HepG2 (cell line): ENCODE results near the gene ASB5. TPM values are rescaled to one million over a fixed set of nuclear protein-coding genes. Genes with fewer than 3 reads are reported as not detected.

Experiments
- ATAC-seq: fragments of 200-7000 bp; cut with Tn5 transposase; 3 replicates; pipeline ENCODE4 v1.9.1; 2020; ENCODE audit warnings: mild to moderate bottlenecking, moderate library complexity
- BruUV-seq: library from RNA; stranded (reverse); fragments of 400-500 nt; replicated peaks from 2 replicates; lab custom pipeline; 2021; lab: Mats Ljungman, UMichigan
- CTCF ChIA-PET: fragments of 300-600 bp; formaldehyde crosslinking; extraction: SDS; loops from one replicate; lab custom pipeline; 2021; ENCODE audit warnings: low total read pairs, inconsistent platforms, low intra/inter-chr PET ratio; lab: Yijun Ruan, JAX
- POLR2A ChIA-PET: fragments of 350-600 bp; sonication (Branson Sonifier 250); formaldehyde crosslinking; loops from one replicate; lab custom pipeline; 2020; ENCODE audit warnings: antibody characterized with exemption, inconsistent platforms; lab: Yijun Ruan, JAX
- DNase-seq: peaks from one replicate; pipeline ENCODE4 v3.0.0-alpha.2; 2015; ENCODE audit warnings: low spot score
- FAIRE-seq: peaks from 3 replicates; lab custom pipeline; 2011; peaks lifted over from hg19 to GRCh38; lab: Jason Lieb, UNC
- H2AFZ ChIP-seq: one replicate; pipeline ENCODE4 v1.6.1; 2011; ENCODE audit warnings: low read length, inconsistent platforms
- H3K27ac ChIP-seq: fragments of 300-600 bp; 3 replicates; pipeline ENCODE4 v1.8.0; 2011; ENCODE audit warnings: mixed run types, mild to moderate bottlenecking, mixed read lengths, low read length, inconsistent platforms; ENCODE audit not compliant: insufficient read depth; ENCODE audit errors: extremely low read length
- H3K27me3 ChIP-seq, 2 experiments: fragments of 200-600 bp in 1 of 2; 2 replicates in 1 of 2; 3 replicates in 1 of 2; pipeline versions ENCODE4 v1.6.0 to v1.8.0; 2011; ENCODE audit warnings: low read length in 2 of 2, mild to moderate bottlenecking in 2 of 2, moderate library complexity in 2 of 2, inconsistent platforms in 1 of 2; ENCODE audit not compliant: insufficient read depth in 2 of 2, control insufficient read depth in 1 of 2
- H3K36me3 ChIP-seq, 2 experiments: fragments of 200-600 bp in 1 of 2; replicated peaks in 1 of 2; 2 replicates in 1 of 2; 3 replicates in 1 of 2; pipeline versions ENCODE4 v1.5.1 to v1.8.0; 2011; ENCODE audit warnings: low read length in 2 of 2, inconsistent platforms in 1 of 2; ENCODE audit not compliant: insufficient read depth in 2 of 2, control insufficient read depth in 1 of 2
- H3K4me1 ChIP-seq: 2 replicates; pipeline ENCODE4 v1.5.1; 2012; ENCODE audit warnings: low read length, inconsistent platforms; ENCODE audit not compliant: insufficient read depth
- H3K4me2 ChIP-seq: 2 replicates; pipeline ENCODE4 v1.6.0; 2011; ENCODE audit warnings: low read depth, low read length, inconsistent platforms
- H3K4me3 ChIP-seq, 3 experiments: fragments of 200-600 bp in 1 of 3; sonication (generic), shearing (Covaris generic) in 1 of 3; replicated peaks in 1 of 3; 2 replicates each; pipeline ENCODE4 v1.5.1; 2011 to 2016; ENCODE audit warnings: low read length in 3 of 3, inconsistent platforms in 2 of 3, low read depth in 2 of 3, mild to moderate bottlenecking in 2 of 3, control low read depth in 1 of 3, mixed read lengths in 1 of 3; ENCODE audit not compliant: insufficient read depth in 1 of 3
- H3K79me2 ChIP-seq: one replicate; pipeline ENCODE4 v1.6.1; 2011; ENCODE audit warnings: low read length, inconsistent platforms; ENCODE audit not compliant: insufficient read depth
- H3K9ac ChIP-seq: 2 replicates; pipeline ENCODE4 v1.6.0; 2011; ENCODE audit warnings: mild to moderate bottlenecking, low read depth, low read length, inconsistent platforms; ENCODE audit not compliant: insufficient read depth
- H3K9me3 ChIP-seq: 2 replicates; pipeline ENCODE4 v1.5.1; 2012; ENCODE audit warnings: mild to moderate bottlenecking, low read length
- H4K20me1 ChIP-seq: 2 replicates; pipeline ENCODE4 v1.6.0; 2011; ENCODE audit warnings: inconsistent platforms, mild to moderate bottlenecking, low read length, moderate library complexity; ENCODE audit not compliant: insufficient read depth
- DNMT1 ChIP-seq: sonication (generic); formaldehyde crosslinking; IDR thresholded peaks from 2 replicates; pipeline ENCODE4 v1.5.1; 2020; ENCODE audit warnings: mild to moderate bottlenecking, missing genetic modification reagents
- ESRRA ChIP-seq: sonication (generic); formaldehyde crosslinking; IDR thresholded peaks from 2 replicates; pipeline ENCODE4 v1.5.1; 2020; ENCODE audit warnings: mild to moderate bottlenecking, low read depth, missing genetic modification reagents
- MED8 ChIP-seq: sonication (generic); formaldehyde crosslinking; IDR thresholded peaks from 2 replicates; pipeline ENCODE4 v1.8.1; 2023; ENCODE audit warnings: mild to moderate bottlenecking, missing genetic modification reagents; ENCODE audit not compliant: insufficient replicate concordance
- MIER2 ChIP-seq: IDR thresholded peaks from 2 replicates; pipeline ENCODE4 v1.6.1; 2016; ENCODE audit warnings: missing biosample characterization, missing genetic modification reagents
- NBN ChIP-seq: fragments of 450-650 bp; conservative IDR thresholded peaks from 2 replicates; pipeline ENCODE4 v1.6.1; 2017
- PAXIP1 ChIP-seq: sonication (generic); formaldehyde crosslinking; conservative IDR thresholded peaks from 2 replicates; pipeline ENCODE4 v1.4.0; 2020; ENCODE audit warnings: mild to moderate bottlenecking, missing genetic modification reagents, moderate library complexity
- POLR2AphosphoS5 ChIP-seq: IDR thresholded peaks from 2 replicates; pipeline ENCODE4 v1.6.1; 2012; ENCODE audit warnings: low read depth, low read length
- SRSF4 ChIP-seq: fragments of 200-400 bp; formaldehyde crosslinking; IDR thresholded peaks from one replicate; pipeline ENCODE4 v1.6.1; 2018; ENCODE audit warnings: mild to moderate bottlenecking, low read depth, low read length, moderate library complexity; ENCODE audit not compliant: poor library complexity, severe bottlenecking
- TGIF2 ChIP-seq: IDR thresholded peaks from 2 replicates; pipeline ENCODE4 v1.6.1; 2016; ENCODE audit warnings: control low read depth, missing compliant biosample characterization
- ZBTB44 ChIP-seq: sonication (generic); formaldehyde crosslinking; IDR thresholded peaks from 2 replicates; pipeline ENCODE4 v1.4.0; 2020; ENCODE audit warnings: missing genetic modification reagents
- ZNF317 ChIP-seq: sonication (generic); formaldehyde crosslinking; IDR thresholded peaks from 2 replicates; pipeline ENCODE4 v1.5.0; 2020; ENCODE audit warnings: mild to moderate bottlenecking, missing genetic modification reagents
- ZNF749 ChIP-seq: sonication (generic); formaldehyde crosslinking; IDR thresholded peaks from 2 replicates; pipeline ENCODE4 v1.8.0; 2022; ENCODE audit warnings: mild to moderate bottlenecking, missing genetic modification reagents, moderate library complexity, borderline replicate concordance
- ZNF839 ChIP-seq: sonication (generic); formaldehyde crosslinking; IDR thresholded peaks from 2 replicates; pipeline ENCODE4 v1.4.0; 2020; ENCODE audit warnings: missing genetic modification reagents, mild to moderate bottlenecking, borderline replicate concordance
- WGBS: methylation state at CpG from one replicate; pipeline ENCODE4 v1.1.6; 2017; ENCODE audit warnings: low lambda C conversion rate; 5-methylcytosine and 5-hydroxymethylcytosine counted together
- in situ Hi-C: cut with HindIII; loops from 2 replicates; pipeline ENCODE4 v1.10.0; 2017; ENCODE audit warnings: low pct_unique_long_range_greater_than_20kb; ENCODE audit not compliant: extremely low pct_ligation_motif_present
- intact Hi-C: fragments of 100-400 bp; cut with micrococcal nuclease; formaldehyde crosslinking; loops from one replicate; pipeline ENCODE4 v1.10.0; 2022; ENCODE audit not compliant: unreplicated experiment
- polyA plus RNA-seq, 8 experiments: library from polyadenylated mRNA; depleted of rRNA in 3 of 8; stranded (reverse) in 7 of 8; unstranded in 1 of 8; fragments of >200 nt; fragmentation: Illumina TruSeq in 4 of 8; extraction: Trizol in 4 of 8; gene quantifications; 2 replicates each; pipeline versions ENCODE4 v1.2.1 to v1.2.3, GENCODE V29; 2011 to 2016; ENCODE audit warnings: low read depth in 4 of 8, missing spikeins in 1 of 8, mixed read lengths in 1 of 8; ENCODE audit not compliant: insufficient read depth in 1 of 8
- total RNA-seq, 5 experiments: library from RNA; depleted of rRNA; stranded (reverse); fragments of >200 nt; fragmentation: Illumina TruSeq; extraction: Trizol; gene quantifications; 2 replicates each; pipeline ENCODE4 v1.2.3, GENCODE V29; 2016; ENCODE audit warnings: low read depth in 1 of 5
- TF ChIP-seq, protein P1 (sequence below): sonication (generic); formaldehyde crosslinking; IDR thresholded peaks from 2 replicates; pipeline ENCODE4 v1.5.0; 2020; ENCODE audit warnings: missing genetic modification reagents

Gene ASB5
- total and polyA plus RNA-seq, 2 of the 13 experiments (the other 11 are each of a cell fraction or from before 2014, with no cell fraction given), result not detected

DNA sequence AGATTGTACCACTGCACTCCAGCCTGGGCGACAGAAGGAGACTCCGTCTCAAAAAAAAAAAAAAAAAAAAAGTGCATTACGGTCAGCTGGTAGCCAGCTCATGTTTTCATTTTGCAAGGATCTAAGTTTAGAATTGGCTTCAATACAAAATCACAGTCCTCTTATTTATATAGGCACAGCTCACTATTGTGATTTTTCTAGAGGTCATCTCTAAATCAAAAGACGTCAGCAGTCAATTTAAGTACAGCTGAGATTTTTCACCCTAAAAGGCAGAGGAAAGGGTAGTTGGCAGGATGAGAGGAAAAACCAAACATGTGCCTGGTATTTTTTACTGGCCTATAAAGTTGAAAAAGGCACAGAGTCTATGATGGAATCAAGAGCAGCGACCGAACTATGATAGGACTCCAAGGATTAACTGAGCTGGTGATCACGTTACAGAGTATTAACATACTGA lies 30.8 kb downstream of the ASB5 start:
- no peak overlapping the region for H3K4me3 ChIP-seq
- ATAC-seq (no peak), FAIRE-seq (no peak), DNase-seq (no peak)
- no peaks in the 10 kb centered on the region for H4K20me1 ChIP-seq
- no peaks in the 10 kb centered on the region for H3K27me3 ChIP-seq
- no peak overlapping the region for H3K4me2 ChIP-seq
- H3K9me3 ChIP-seq, result no peaks in the 10 kb centered on the region
- intact Hi-C loops, result no loop called here
- POLR2A ChIA-PET, result no interaction called here
- no peak overlapping the region for H3K9ac ChIP-seq
- no peaks in the 10 kb centered on the region for H3K79me2 ChIP-seq
- H3K36me3 ChIP-seq, result no peaks in the 10 kb centered on the region
- BruUV-seq, result no TSS peak
- TF ChIP-seq ESRRA (CRISPR knock-in tag), result no peak
- TF ChIP-seq, protein P1, sequence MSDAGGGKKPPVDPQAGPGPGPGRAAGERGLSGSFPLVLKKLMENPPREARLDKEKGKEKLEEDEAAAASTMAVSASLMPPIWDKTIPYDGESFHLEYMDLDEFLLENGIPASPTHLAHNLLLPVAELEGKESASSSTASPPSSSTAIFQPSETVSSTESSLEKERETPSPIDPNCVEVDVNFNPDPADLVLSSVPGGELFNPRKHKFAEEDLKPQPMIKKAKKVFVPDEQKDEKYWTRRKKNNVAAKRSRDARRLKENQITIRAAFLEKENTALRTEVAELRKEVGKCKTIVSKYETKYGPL, result no peak
- no peak for TF ChIP-seq ZNF749 (CRISPR knock-in tag)
- TF ChIP-seq NBN, result no peak
- TF ChIP-seq DNMT1 (CRISPR knock-in tag), result no peak
- no peak for TF ChIP-seq MIER2 (CRISPR knock-in tag)
- TF ChIP-seq MED8, result no peak
- no peak for TF ChIP-seq POLR2AphosphoS5
- TF ChIP-seq ZNF317, result no peak
- TF ChIP-seq, all 625 proteins: peak for 0
- CTCF ChIA-PET, result no interaction called here
- Histone ChIP-seq H3K4me1 (no peaks in the 10 kb centered on the region), H2AFZ (no peak overlapping the region), H3K27ac (no peak overlapping the region)
- WGBS, result 36% methylated on average over 7 of the region's 7 CpGs
- in situ Hi-C loops, result no loop called here

- Histone ChIP-seq H3K27ac (no peak overlapping the region), H3K9me3 (no peaks in the 10 kb centered on the region), H3K4me3 (no peak overlapping the region), H3K9ac (no peak overlapping the region), H3K4me1 (no peaks in the 10 kb centered on the region), H3K79me2 (no peaks in the 10 kb centered on the region), H3K4me2 (no peak overlapping the region), H4K20me1 (no peaks in the 10 kb centered on the region), H3K27me3 (no peaks in the 10 kb centered on the region), H3K36me3 (no peaks in the 10 kb centered on the region), H2AFZ (no peak overlapping the region)
- intact Hi-C loops, result no loop called here
- no TSS peak for BruUV-seq
- no peak for ATAC-seq
- DNase-seq, result no peak
- no peak for FAIRE-seq
- CTCF ChIA-PET, result no interaction called here
- POLR2A ChIA-PET, result no interaction called here
- in situ Hi-C loops, result no loop called here
- WGBS, result 6% methylated on average over 5 of the region's 5 CpGs
- no peak for TF ChIP-seq POLR2AphosphoS5
- TF ChIP-seq ZBTB44 (CRISPR knock-in tag), result no peak
- TF ChIP-seq SRSF4, result no peak
- no peak for TF ChIP-seq ZNF839 (CRISPR knock-in tag)
- no peak for TF ChIP-seq PAXIP1 (CRISPR knock-in tag)
- no peak for TF ChIP-seq TGIF2 (CRISPR knock-in tag)
These were observed 32.1 kb downstream of the ASB5 start for GRCh38 chr4:176236946-176237345.
